ENCODE results near the gene CDKAL1. TPM values are rescaled to one million over a fixed set of nuclear protein-coding genes. Genes with fewer than 3 reads are reported as not detected.

CDKAL1 gene
- total RNA-seq, 1 experiment from 2014 or later = 20.6 TPM

DNA sequence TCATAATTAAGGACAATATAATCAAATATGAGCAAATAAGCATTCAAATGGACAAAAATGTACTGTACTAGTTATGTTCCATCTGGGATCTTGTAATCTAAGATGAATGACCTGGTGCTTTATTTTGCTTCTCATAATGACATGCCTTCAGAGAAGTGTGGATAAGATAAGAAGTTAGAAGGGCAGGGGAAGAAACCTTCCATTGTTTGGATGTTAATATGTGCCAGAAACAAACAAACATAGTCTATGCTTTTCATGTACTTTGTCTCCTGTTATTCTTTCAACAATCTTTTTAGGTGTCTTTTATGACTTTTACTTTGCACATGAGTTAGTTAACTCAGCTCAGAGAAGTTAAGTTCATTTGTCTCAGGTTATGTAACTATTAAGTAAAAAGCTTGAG lies 547.8 kb downstream of the CDKAL1 start (continued):
- TF ChIP-seq, protein P1, sequence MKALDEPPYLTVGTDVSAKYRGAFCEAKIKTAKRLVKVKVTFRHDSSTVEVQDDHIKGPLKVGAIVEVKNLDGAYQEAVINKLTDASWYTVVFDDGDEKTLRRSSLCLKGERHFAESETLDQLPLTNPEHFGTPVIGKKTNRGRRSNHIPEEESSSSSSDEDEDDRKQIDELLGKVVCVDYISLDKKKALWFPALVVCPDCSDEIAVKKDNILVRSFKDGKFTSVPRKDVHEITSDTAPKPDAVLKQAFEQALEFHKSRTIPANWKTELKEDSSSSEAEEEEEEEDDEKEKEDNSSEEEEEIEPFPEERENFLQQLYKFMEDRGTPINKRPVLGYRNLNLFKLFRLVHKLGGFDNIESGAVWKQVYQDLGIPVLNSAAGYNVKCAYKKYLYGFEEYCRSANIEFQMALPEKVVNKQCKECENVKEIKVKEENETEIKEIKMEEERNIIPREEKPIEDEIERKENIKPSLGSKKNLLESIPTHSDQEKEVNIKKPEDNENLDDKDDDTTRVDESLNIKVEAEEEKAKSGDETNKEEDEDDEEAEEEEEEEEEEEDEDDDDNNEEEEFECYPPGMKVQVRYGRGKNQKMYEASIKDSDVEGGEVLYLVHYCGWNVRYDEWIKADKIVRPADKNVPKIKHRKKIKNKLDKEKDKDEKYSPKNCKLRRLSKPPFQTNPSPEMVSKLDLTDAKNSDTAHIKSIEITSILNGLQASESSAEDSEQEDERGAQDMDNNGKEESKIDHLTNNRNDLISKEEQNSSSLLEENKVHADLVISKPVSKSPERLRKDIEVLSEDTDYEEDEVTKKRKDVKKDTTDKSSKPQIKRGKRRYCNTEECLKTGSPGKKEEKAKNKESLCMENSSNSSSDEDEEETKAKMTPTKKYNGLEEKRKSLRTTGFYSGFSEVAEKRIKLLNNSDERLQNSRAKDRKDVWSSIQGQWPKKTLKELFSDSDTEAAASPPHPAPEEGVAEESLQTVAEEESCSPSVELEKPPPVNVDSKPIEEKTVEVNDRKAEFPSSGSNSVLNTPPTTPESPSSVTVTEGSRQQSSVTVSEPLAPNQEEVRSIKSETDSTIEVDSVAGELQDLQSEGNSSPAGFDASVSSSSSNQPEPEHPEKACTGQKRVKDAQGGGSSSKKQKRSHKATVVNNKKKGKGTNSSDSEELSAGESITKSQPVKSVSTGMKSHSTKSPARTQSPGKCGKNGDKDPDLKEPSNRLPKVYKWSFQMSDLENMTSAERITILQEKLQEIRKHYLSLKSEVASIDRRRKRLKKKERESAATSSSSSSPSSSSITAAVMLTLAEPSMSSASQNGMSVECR (CRISPR knock-in tag; IDR thresholded peaks at IDR 0.05; ENCODE audit: borderline replicate concordance) = no peak
- no peak for TF ChIP-seq CBFB (CRISPR knock-in tag; IDR thresholded peaks at IDR 0.05; ENCODE audit: low read depth)
- no peak for TF ChIP-seq HMGA2 (CRISPR knock-in tag; IDR thresholded peaks at IDR 0.05)
- TF ChIP-seq, protein P2, sequence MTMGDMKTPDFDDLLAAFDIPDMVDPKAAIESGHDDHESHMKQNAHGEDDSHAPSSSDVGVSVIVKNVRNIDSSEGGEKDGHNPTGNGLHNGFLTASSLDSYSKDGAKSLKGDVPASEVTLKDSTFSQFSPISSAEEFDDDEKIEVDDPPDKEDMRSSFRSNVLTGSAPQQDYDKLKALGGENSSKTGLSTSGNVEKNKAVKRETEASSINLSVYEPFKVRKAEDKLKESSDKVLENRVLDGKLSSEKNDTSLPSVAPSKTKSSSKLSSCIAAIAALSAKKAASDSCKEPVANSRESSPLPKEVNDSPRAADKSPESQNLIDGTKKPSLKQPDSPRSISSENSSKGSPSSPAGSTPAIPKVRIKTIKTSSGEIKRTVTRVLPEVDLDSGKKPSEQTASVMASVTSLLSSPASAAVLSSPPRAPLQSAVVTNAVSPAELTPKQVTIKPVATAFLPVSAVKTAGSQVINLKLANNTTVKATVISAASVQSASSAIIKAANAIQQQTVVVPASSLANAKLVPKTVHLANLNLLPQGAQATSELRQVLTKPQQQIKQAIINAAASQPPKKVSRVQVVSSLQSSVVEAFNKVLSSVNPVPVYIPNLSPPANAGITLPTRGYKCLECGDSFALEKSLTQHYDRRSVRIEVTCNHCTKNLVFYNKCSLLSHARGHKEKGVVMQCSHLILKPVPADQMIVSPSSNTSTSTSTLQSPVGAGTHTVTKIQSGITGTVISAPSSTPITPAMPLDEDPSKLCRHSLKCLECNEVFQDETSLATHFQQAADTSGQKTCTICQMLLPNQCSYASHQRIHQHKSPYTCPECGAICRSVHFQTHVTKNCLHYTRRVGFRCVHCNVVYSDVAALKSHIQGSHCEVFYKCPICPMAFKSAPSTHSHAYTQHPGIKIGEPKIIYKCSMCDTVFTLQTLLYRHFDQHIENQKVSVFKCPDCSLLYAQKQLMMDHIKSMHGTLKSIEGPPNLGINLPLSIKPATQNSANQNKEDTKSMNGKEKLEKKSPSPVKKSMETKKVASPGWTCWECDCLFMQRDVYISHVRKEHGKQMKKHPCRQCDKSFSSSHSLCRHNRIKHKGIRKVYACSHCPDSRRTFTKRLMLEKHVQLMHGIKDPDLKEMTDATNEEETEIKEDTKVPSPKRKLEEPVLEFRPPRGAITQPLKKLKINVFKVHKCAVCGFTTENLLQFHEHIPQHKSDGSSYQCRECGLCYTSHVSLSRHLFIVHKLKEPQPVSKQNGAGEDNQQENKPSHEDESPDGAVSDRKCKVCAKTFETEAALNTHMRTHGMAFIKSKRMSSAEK (CRISPR knock-in tag; IDR thresholded peaks at IDR 0.05; ENCODE audit: borderline replicate concordance) = no peak
- no peak for TF ChIP-seq ZNF416 (CRISPR knock-in tag; IDR thresholded peaks at IDR 0.05)
- no peak for TF ChIP-seq CREB1 (CRISPR knock-in tag; IDR thresholded peaks at IDR 0.05)
- no peak for TF ChIP-seq FOXK1 (CRISPR knock-in tag; IDR thresholded peaks at IDR 0.05)
- TF ChIP-seq, protein P3, sequence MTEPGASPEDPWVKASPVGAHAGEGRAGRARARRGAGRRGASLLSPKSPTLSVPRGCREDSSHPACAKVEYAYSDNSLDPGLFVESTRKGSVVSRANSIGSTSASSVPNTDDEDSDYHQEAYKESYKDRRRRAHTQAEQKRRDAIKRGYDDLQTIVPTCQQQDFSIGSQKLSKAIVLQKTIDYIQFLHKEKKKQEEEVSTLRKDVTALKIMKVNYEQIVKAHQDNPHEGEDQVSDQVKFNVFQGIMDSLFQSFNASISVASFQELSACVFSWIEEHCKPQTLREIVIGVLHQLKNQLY (CRISPR knock-in tag; IDR thresholded peaks at IDR 0.05) = no peak
- TF ChIP-seq NR2C2 (CRISPR knock-in tag; IDR thresholded peaks at IDR 0.05) = no peak
- TF ChIP-seq TCF7 (CRISPR knock-in tag; IDR thresholded peaks at IDR 0.05; ENCODE audit: low read depth) = no peak
- no peak for TF ChIP-seq ZNF121 (CRISPR knock-in tag; IDR thresholded peaks at IDR 0.05)
- TF ChIP-seq, protein P4, sequence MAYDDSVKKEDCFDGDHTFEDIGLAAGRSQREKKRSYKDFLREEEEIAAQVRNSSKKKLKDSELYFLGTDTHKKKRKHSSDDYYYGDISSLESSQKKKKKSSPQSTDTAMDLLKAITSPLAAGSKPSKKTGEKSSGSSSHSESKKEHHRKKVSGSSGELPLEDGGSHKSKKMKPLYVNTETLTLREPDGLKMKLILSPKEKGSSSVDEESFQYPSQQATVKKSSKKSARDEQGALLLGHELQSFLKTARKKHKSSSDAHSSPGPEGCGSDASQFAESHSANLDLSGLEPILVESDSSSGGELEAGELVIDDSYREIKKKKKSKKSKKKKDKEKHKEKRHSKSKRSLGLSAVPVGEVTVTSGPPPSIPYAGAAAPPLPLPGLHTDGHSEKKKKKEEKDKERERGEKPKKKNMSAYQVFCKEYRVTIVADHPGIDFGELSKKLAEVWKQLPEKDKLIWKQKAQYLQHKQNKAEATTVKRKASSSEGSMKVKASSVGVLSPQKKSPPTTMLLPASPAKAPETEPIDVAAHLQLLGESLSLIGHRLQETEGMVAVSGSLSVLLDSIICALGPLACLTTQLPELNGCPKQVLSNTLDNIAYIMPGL (CRISPR knock-in tag; IDR thresholded peaks at IDR 0.05) = no peak

DNA sequence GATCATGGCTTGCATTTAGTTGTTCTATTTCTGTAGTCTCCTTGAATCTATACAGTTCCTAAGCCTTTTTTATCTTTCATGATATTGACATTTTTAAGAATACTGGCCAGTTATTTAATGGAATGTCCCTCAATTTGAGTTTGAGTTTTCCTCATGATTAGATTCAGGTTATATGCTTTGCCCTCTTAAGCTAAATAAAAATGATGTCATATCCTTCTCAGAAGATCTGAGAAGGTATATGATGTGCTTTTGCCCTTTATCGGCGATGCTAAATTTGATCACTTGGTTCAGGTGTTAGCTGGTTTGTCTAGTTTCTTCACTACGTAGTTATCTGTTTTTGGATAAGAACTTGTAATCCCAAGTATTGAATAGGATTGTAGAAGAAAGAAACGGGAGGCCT lies 549.5 kb downstream of the CDKAL1 start:
- no peaks in the 10 kb centered on the region for H3K9me3 Mint-ChIP-seq
- TF ChIP-seq, protein P4 (CRISPR knock-in tag; IDR thresholded peaks at IDR 0.05) = no peak
- TF ChIP-seq, protein P5, sequence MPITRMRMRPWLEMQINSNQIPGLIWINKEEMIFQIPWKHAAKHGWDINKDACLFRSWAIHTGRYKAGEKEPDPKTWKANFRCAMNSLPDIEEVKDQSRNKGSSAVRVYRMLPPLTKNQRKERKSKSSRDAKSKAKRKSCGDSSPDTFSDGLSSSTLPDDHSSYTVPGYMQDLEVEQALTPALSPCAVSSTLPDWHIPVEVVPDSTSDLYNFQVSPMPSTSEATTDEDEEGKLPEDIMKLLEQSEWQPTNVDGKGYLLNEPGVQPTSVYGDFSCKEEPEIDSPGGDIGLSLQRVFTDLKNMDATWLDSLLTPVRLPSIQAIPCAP (CRISPR knock-in tag; IDR thresholded peaks at IDR 0.05) = no peak
- TF ChIP-seq SMAD3 (CRISPR knock-in tag; IDR thresholded peaks at IDR 0.05; ENCODE audit: borderline replicate concordance) (no peak), ZNF219 (CRISPR knock-in tag; IDR thresholded peaks at IDR 0.05; ENCODE audit: borderline replicate concordance) (no peak), TEAD1 (CRISPR knock-in tag; IDR thresholded peaks at IDR 0.05) (no peak), SMAD4 (CRISPR knock-in tag; IDR thresholded peaks at IDR 0.05) (no peak)
- TF ChIP-seq, protein P6, sequence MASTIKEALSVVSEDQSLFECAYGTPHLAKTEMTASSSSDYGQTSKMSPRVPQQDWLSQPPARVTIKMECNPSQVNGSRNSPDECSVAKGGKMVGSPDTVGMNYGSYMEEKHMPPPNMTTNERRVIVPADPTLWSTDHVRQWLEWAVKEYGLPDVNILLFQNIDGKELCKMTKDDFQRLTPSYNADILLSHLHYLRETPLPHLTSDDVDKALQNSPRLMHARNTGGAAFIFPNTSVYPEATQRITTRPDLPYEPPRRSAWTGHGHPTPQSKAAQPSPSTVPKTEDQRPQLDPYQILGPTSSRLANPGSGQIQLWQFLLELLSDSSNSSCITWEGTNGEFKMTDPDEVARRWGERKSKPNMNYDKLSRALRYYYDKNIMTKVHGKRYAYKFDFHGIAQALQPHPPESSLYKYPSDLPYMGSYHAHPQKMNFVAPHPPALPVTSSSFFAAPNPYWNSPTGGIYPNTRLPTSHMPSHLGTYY (CRISPR knock-in tag; IDR thresholded peaks at IDR 0.05) = no peak
- TF ChIP-seq, protein P7, sequence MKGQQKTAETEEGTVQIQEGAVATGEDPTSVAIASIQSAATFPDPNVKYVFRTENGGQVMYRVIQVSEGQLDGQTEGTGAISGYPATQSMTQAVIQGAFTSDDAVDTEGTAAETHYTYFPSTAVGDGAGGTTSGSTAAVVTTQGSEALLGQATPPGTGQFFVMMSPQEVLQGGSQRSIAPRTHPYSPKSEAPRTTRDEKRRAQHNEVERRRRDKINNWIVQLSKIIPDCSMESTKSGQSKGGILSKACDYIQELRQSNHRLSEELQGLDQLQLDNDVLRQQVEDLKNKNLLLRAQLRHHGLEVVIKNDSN (CRISPR knock-in tag; IDR thresholded peaks at IDR 0.05) = no peak
- TF ChIP-seq, protein P8, sequence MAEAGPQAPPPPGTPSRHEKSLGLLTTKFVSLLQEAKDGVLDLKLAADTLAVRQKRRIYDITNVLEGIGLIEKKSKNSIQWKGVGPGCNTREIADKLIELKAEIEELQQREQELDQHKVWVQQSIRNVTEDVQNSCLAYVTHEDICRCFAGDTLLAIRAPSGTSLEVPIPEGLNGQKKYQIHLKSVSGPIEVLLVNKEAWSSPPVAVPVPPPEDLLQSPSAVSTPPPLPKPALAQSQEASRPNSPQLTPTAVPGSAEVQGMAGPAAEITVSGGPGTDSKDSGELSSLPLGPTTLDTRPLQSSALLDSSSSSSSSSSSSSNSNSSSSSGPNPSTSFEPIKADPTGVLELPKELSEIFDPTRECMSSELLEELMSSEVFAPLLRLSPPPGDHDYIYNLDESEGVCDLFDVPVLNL (CRISPR knock-in tag; IDR thresholded peaks at IDR 0.05; ENCODE audit: borderline replicate concordance, low read depth) = no peak

More for the DNA sequence above, 549.5 kb downstream of the CDKAL1 start:
- ChIA-PET CTCF (no interaction called here), POLR2A (no interaction called here)
- no peaks in the 10 kb centered on the region for H3K36me3 Mint-ChIP-seq
- no peaks in the 10 kb centered on the region for H3K27me3 Mint-ChIP-seq (ENCODE audit: low read depth)
- H3K4me3 Mint-ChIP-seq = no peak overlapping the region
- ATAC-seq = no peak
- DNase-seq (ENCODE audit: low spot score) = no peak
- H3K4me1 Mint-ChIP-seq = peaks cover 6% of the 10 kb centered on the region
- no peak overlapping the region for H3K27ac Mint-ChIP-seq
